Liver (tissue), 9 donors: ENCODE data around the gene SH2D4B. TPM values are rescaled to one million over a fixed set of nuclear protein-coding genes. Genes with fewer than 3 reads are reported as not detected.
A peak's percentile ranks its signal among the peaks of the same experiment; 100 is the strongest.

Source experiments
- DNase-seq: peaks from one replicate; pipeline ENCODE4 v3.0.0-alpha.2; 2017; ENCODE audit warnings: low spot score
- H3K27ac ChIP-seq, 2 donors: one replicate each; pipeline ENCODE4 v1.7.0; 2013; ENCODE audit warnings: inconsistent platforms in 2 of 2, low read length in 2 of 2, control low read depth in 1 of 2, low read depth in 1 of 2, mild to moderate bottlenecking in 1 of 2
- H3K27me3 ChIP-seq, 4 donors: one replicate each; pipeline versions ENCODE4 v1.6.1 to v1.7.0; 2013; ENCODE audit warnings: low read length in 3 of 4, inconsistent platforms in 1 of 4, mild to moderate bottlenecking in 1 of 4, moderate library complexity in 1 of 4; ENCODE audit not compliant: control insufficient read depth in 4 of 4, insufficient read depth in 4 of 4
- H3K36me3 ChIP-seq, 4 donors: one replicate each; pipeline versions ENCODE4 v1.6.1 to v1.7.0; 2013; ENCODE audit warnings: low read length in 3 of 4, mild to moderate bottlenecking in 3 of 4, low read depth in 1 of 4, moderate library complexity in 1 of 4; ENCODE audit not compliant: control insufficient read depth in 4 of 4, insufficient read depth in 3 of 4
- H3K4me1 ChIP-seq, 4 donors: one replicate each; pipeline versions ENCODE4 v1.6.1 to v1.7.0; 2013; ENCODE audit warnings: low read length in 3 of 4, mild to moderate bottlenecking in 3 of 4, moderate library complexity in 1 of 4; ENCODE audit not compliant: control insufficient read depth in 4 of 4, insufficient read depth in 4 of 4
- H3K4me3 ChIP-seq, 3 donors: one replicate each; pipeline versions ENCODE4 v1.6.1 to v1.7.0; 2013; ENCODE audit warnings: low read length in 3 of 3, control low read depth in 1 of 3, low read depth in 1 of 3, mild to moderate bottlenecking in 1 of 3
- H3K9ac ChIP-seq, 2 donors: one replicate each; pipeline ENCODE4 v1.7.0; 2013; ENCODE audit warnings: low read length in 2 of 2, mild to moderate bottlenecking in 2 of 2, moderate library complexity in 2 of 2, control low read depth in 1 of 2, low read depth in 1 of 2
- H3K9me3 ChIP-seq, 4 donors: one replicate each; pipeline versions ENCODE4 v1.6.1 to v1.7.0; 2013; ENCODE audit warnings: low read length in 3 of 4; ENCODE audit not compliant: control insufficient read depth in 4 of 4
- FOXA1 ChIP-seq: IDR thresholded peaks from 2 replicates; pipeline ENCODE4 v1.6.1; 2016; ENCODE audit warnings: antibody characterized with exemption
- FOXA2 ChIP-seq: IDR thresholded peaks from 2 replicates; pipeline ENCODE4 v1.6.1; 2016; ENCODE audit warnings: antibody characterized with exemption
- GABPA ChIP-seq, 2 donors: IDR thresholded peaks in 1 of 2; conservative IDR thresholded peaks in 1 of 2; 2 replicates each; pipeline ENCODE4 v1.6.1; 2016; ENCODE audit warnings: antibody characterized with exemption in 2 of 2, mild to moderate bottlenecking in 1 of 2, moderate library complexity in 1 of 2
- JUND ChIP-seq, 2 donors: IDR thresholded peaks; 2 replicates each; pipeline ENCODE4 v1.6.1; 2016; ENCODE audit warnings: antibody characterized with exemption in 2 of 2
- NR2F2 ChIP-seq: IDR thresholded peaks from 2 replicates; pipeline ENCODE4 v1.6.1; 2016; ENCODE audit warnings: antibody characterized with exemption
- RAD21 ChIP-seq, 2 donors: IDR thresholded peaks; 2 replicates each; pipeline ENCODE4 v1.6.1; 2016; ENCODE audit warnings: antibody characterized with exemption in 2 of 2, mild to moderate bottlenecking in 2 of 2
- YY1 ChIP-seq: IDR thresholded peaks from 2 replicates; pipeline ENCODE4 v1.6.1; 2016; ENCODE audit warnings: antibody characterized with exemption, mild to moderate bottlenecking
- WGBS: extraction: QIAGEN DNeasy Blood & Tissue Kit; methylation state at CpG from one replicate; pipeline ENCODE4 v1.1.7; 2013; 5-methylcytosine and 5-hydroxymethylcytosine counted together
- polyA plus RNA-seq, 2 donors: library from polyadenylated mRNA; stranded (reverse) in 1 of 2; unstranded in 1 of 2; fragments of 200-250 nt in 1 of 2; fragments of >200 nt in 1 of 2; fragmentation: Nextera tagmentation in 1 of 2; extraction: Ambion mirVana in 1 of 2; gene quantifications; one replicate each; pipeline versions ENCODE4 v1.2.1 to v1.2.3, GENCODE V29; 2013 to 2015
- total RNA-seq, 2 donors: library from RNA; depleted of rRNA; stranded (reverse); fragments of >200 nt; gene quantifications; one replicate each; pipeline ENCODE4 v1.2.3, GENCODE V29; 2014
- TF ChIP-seq, protein P1 (sequence below): fragments of 150-350 bp; IDR thresholded peaks from 2 replicates; pipeline ENCODE4 v1.5.1; 2017; ENCODE audit warnings: improper control_type of control experiment, low read depth, low read length; ENCODE audit not compliant: missing input control
- TF ChIP-seq, protein P2 (sequence below): IDR thresholded peaks from 2 replicates; pipeline ENCODE4 v1.6.1; 2016; ENCODE audit warnings: antibody characterized with exemption
- TF ChIP-seq, protein P3 (sequence below): IDR thresholded peaks from 2 replicates; pipeline ENCODE4 v1.6.1; 2016; ENCODE audit warnings: antibody characterized with exemption
- TF ChIP-seq, protein P4 (sequence below): IDR thresholded peaks from 2 replicates; pipeline ENCODE4 v1.6.1; 2016; ENCODE audit warnings: antibody characterized with exemption
- TF ChIP-seq, protein P5 (sequence below): IDR thresholded peaks from 2 replicates; pipeline ENCODE4 v1.6.1; 2016; ENCODE audit warnings: antibody characterized with exemption, mild to moderate bottlenecking
- donor health status: healthy.
- donor health status: healthy.
- donor health status: healthy.
- donor health status: healthy.
- donor health status: healthy.

Gene SH2D4B
- total and polyA plus RNA-seq, 4 donors = 0.19 TPM; not detected in 3

DNA sequence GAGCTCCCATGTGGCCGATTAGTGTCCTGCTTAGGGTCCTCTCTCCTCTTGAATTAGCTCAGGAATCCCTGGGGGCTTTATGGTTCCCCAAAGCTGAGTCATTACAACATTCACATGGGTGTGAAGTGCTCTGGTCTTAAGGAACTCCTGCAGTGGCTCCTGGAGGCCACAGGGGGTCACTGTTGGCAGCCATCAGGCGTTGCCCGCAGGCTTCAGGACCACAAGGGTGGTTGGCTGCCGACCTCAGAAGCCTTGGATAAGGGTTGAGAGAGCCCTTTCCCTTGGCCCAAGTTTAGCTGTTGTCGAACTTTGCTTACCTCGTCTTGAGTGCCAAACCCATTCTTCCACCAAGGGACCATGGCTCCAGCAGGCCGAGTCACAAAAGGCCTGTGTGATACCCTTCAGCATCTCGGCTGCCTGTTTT, 61.7 kb downstream of the SH2D4B start:
- no peak overlapping the region for H3K27ac ChIP-seq
- no peaks in the 10 kb centered on the region for H3K4me1 ChIP-seq
- H3K9ac ChIP-seq = no peak overlapping the region
- no peak overlapping the region for H3K4me3 ChIP-seq
- H3K9me3 ChIP-seq = no peaks in the 10 kb centered on the region
- H3K36me3 ChIP-seq = no peaks in the 10 kb centered on the region
- 46% methylated on average over 8 of the region's 8 CpGs for WGBS
- TF ChIP-seq RAD21 (IDR thresholded peaks at IDR 0.05) (peak; percentile 42 to 57), GABPA (IDR thresholded peaks at IDR 0.05 in 1 of 2, conservative IDR thresholded peaks at IDR 0.05 in 1 of 2) (no peak), JUND (IDR thresholded peaks at IDR 0.05) (no peak)
- TF ChIP-seq, protein P1, sequence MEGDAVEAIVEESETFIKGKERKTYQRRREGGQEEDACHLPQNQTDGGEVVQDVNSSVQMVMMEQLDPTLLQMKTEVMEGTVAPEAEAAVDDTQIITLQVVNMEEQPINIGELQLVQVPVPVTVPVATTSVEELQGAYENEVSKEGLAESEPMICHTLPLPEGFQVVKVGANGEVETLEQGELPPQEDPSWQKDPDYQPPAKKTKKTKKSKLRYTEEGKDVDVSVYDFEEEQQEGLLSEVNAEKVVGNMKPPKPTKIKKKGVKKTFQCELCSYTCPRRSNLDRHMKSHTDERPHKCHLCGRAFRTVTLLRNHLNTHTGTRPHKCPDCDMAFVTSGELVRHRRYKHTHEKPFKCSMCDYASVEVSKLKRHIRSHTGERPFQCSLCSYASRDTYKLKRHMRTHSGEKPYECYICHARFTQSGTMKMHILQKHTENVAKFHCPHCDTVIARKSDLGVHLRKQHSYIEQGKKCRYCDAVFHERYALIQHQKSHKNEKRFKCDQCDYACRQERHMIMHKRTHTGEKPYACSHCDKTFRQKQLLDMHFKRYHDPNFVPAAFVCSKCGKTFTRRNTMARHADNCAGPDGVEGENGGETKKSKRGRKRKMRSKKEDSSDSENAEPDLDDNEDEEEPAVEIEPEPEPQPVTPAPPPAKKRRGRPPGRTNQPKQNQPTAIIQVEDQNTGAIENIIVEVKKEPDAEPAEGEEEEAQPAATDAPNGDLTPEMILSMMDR = peak; percentile 36
- peak; percentile 46 for DNase-seq
- no peaks in the 10 kb centered on the region for H3K27me3 ChIP-seq

DNA sequence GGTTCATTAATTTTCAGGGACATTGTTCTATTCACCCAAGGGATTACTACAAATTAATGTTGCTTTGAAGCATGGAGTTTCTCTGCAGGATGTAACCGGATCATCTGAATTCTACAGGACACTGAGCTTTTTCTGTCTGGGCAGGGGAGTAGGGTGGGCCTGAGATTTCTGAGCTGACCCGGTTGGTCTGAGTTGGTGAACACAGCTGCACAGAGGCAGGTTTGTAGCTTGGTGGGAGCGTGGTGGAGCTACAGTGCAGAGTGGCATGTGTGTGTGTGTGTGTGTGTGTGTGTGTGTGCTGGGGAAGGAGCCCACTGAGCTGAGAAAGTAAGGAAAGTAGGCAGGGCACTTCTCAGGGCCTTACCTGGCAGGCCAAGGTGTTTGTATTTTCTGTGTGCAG, 62.6 kb downstream of the SH2D4B start:
- 94% methylated on average over 3 of the region's 3 CpGs for WGBS
- Histone ChIP-seq H3K9ac (no peak overlapping the region), H3K4me3 (no peak overlapping the region), H3K9me3 (no peaks in the 10 kb centered on the region), H3K4me1 (no peaks in the 10 kb centered on the region), H3K36me3 (no peaks in the 10 kb centered on the region), H3K27ac (no peak overlapping the region), H3K27me3 (no peaks in the 10 kb centered on the region)
- TF ChIP-seq, protein P2, sequence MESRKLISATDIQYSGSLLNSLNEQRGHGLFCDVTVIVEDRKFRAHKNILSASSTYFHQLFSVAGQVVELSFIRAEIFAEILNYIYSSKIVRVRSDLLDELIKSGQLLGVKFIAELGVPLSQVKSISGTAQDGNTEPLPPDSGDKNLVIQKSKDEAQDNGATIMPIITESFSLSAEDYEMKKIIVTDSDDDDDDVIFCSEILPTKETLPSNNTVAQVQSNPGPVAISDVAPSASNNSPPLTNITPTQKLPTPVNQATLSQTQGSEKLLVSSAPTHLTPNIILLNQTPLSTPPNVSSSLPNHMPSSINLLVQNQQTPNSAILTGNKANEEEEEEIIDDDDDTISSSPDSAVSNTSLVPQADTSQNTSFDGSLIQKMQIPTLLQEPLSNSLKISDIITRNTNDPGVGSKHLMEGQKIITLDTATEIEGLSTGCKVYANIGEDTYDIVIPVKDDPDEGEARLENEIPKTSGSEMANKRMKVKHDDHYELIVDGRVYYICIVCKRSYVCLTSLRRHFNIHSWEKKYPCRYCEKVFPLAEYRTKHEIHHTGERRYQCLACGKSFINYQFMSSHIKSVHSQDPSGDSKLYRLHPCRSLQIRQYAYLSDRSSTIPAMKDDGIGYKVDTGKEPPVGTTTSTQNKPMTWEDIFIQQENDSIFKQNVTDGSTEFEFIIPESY = no peak
- TF ChIP-seq, protein P1 = no peak
- TF ChIP-seq GABPA (IDR thresholded peaks at IDR 0.05 in 1 of 2, conservative IDR thresholded peaks at IDR 0.05 in 1 of 2) = no peak
- no peak for TF ChIP-seq FOXA1
- no peak for TF ChIP-seq YY1
- TF ChIP-seq RAD21 (IDR thresholded peaks at IDR 0.05) = no peak
- TF ChIP-seq, protein P3, sequence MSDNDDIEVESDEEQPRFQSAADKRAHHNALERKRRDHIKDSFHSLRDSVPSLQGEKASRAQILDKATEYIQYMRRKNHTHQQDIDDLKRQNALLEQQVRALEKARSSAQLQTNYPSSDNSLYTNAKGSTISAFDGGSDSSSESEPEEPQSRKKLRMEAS = no peak
- TF ChIP-seq, protein P4, sequence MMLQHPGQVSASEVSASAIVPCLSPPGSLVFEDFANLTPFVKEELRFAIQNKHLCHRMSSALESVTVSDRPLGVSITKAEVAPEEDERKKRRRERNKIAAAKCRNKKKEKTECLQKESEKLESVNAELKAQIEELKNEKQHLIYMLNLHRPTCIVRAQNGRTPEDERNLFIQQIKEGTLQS = no peak
- no peak for TF ChIP-seq NR2F2
- TF ChIP-seq FOXA2 = no peak
- TF ChIP-seq, protein P5, sequence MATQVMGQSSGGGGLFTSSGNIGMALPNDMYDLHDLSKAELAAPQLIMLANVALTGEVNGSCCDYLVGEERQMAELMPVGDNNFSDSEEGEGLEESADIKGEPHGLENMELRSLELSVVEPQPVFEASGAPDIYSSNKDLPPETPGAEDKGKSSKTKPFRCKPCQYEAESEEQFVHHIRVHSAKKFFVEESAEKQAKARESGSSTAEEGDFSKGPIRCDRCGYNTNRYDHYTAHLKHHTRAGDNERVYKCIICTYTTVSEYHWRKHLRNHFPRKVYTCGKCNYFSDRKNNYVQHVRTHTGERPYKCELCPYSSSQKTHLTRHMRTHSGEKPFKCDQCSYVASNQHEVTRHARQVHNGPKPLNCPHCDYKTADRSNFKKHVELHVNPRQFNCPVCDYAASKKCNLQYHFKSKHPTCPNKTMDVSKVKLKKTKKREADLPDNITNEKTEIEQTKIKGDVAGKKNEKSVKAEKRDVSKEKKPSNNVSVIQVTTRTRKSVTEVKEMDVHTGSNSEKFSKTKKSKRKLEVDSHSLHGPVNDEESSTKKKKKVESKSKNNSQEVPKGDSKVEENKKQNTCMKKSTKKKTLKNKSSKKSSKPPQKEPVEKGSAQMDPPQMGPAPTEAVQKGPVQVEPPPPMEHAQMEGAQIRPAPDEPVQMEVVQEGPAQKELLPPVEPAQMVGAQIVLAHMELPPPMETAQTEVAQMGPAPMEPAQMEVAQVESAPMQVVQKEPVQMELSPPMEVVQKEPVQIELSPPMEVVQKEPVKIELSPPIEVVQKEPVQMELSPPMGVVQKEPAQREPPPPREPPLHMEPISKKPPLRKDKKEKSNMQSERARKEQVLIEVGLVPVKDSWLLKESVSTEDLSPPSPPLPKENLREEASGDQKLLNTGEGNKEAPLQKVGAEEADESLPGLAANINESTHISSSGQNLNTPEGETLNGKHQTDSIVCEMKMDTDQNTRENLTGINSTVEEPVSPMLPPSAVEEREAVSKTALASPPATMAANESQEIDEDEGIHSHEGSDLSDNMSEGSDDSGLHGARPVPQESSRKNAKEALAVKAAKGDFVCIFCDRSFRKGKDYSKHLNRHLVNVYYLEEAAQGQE = no peak
- DNase-seq = no peak
